H1 (cell line): ENCODE data around the gene PXT1. TPM values are rescaled to one million over a fixed set of nuclear protein-coding genes. Genes with fewer than 3 reads are reported as not detected.

Experiments used
- CTCF ChIA-PET: fragments of 300-600 bp; sonication (Branson Sonifier 250); formaldehyde crosslinking; loops from one replicate; lab custom pipeline; 2021; ENCODE audit not compliant: partially characterized antibody; lab: Charles Lee
- POLR2A ChIA-PET: fragments of 300-600 bp; sonication (Branson Sonifier 250); formaldehyde crosslinking; loops from one replicate; lab custom pipeline; 2021; ENCODE audit warnings: inconsistent platforms; ENCODE audit not compliant: partially characterized antibody; lab: Charles Lee
- DNase-seq, 2 experiments: peaks; one replicate each; pipeline versions ENCODE4 v3.0.0 to v3.0.0-alpha.2; 2010 to 2022; ENCODE audit warnings: low spot score in 2 of 2, low read depth in 1 of 2, mixed read lengths in 1 of 2
- FAIRE-seq: peaks from 2 replicates; lab custom pipeline; 2011; peaks lifted over from hg19 to GRCh38; lab: Jason Lieb, UNC
- H2AFZ ChIP-seq: 2 replicates; pipeline ENCODE4 v1.8.1; 2012; ENCODE audit warnings: low read length, inconsistent platforms
- H2AK5ac ChIP-seq: 2 replicates; pipeline ENCODE4 v1.6.1; 2013; ENCODE audit warnings: low read depth, low read length
- H2BK120ac ChIP-seq: replicated peaks from 2 replicates; pipeline ENCODE3; 2013; ENCODE audit warnings: low read depth, low read length, inconsistent platforms
- H2BK12ac ChIP-seq: 2 replicates; pipeline ENCODE4 v1.6.1; 2013; ENCODE audit warnings: low read depth, low read length
- H2BK15ac ChIP-seq: 2 replicates; pipeline ENCODE4 v1.6.1; 2013; ENCODE audit warnings: low read length
- H2BK20ac ChIP-seq: 2 replicates; pipeline ENCODE4 v1.6.1; 2013; ENCODE audit warnings: low read length
- H2BK5ac ChIP-seq: 2 replicates; pipeline ENCODE4 v1.6.1; 2013; ENCODE audit warnings: low read depth, low read length
- H3K14ac ChIP-seq: 2 replicates; pipeline ENCODE4 v1.6.1; 2013; ENCODE audit warnings: inconsistent platforms; ENCODE audit not compliant: insufficient read length
- H3K18ac ChIP-seq: 2 replicates; pipeline ENCODE4 v1.6.1; 2013; ENCODE audit warnings: low read length; ENCODE audit errors: extremely low read depth
- H3K23ac ChIP-seq: 2 replicates; pipeline ENCODE4 v1.6.1; 2013; ENCODE audit warnings: inconsistent platforms; ENCODE audit not compliant: insufficient read length
- H3K23me2 ChIP-seq: 2 replicates; pipeline ENCODE4 v1.6.1; 2013; ENCODE audit warnings: low read depth, low read length
- H3K27ac ChIP-seq: 2 replicates; pipeline ENCODE4 v1.6.1; 2011; ENCODE audit warnings: low read depth, low read length, inconsistent platforms
- H3K27me3 ChIP-seq, 4 experiments: replicated peaks in 1 of 4; 1 replicate in 1 of 4; 2 replicates in 3 of 4; pipeline versions ENCODE4 v1.6.1 to v1.8.1; 2011 to 2013; ENCODE audit warnings: low read length in 3 of 4, mild to moderate bottlenecking in 3 of 4, inconsistent platforms in 2 of 4, mixed read lengths in 2 of 4, moderate library complexity in 1 of 4; ENCODE audit not compliant: control insufficient read depth in 3 of 4, insufficient read depth in 3 of 4; ENCODE audit errors: extremely low read depth in 1 of 4
- H3K36me3 ChIP-seq, 4 experiments: 2 replicates each; pipeline versions ENCODE4 v1.6.1 to v1.8.1; 2011 to 2013; ENCODE audit warnings: mild to moderate bottlenecking in 4 of 4, low read length in 3 of 4, moderate library complexity in 2 of 4, control low read depth in 1 of 4, inconsistent platforms in 1 of 4; ENCODE audit not compliant: insufficient read depth in 4 of 4, control insufficient read depth in 2 of 4
- H3K4ac ChIP-seq: replicated peaks from 2 replicates; pipeline ENCODE3; 2013; ENCODE audit warnings: low read length, low read depth, mixed read lengths, inconsistent platforms; ENCODE audit not compliant: insufficient read length
- H3K4me1 ChIP-seq, 4 experiments: replicated peaks in 1 of 4; 1 replicate in 1 of 4; 2 replicates in 3 of 4; pipeline versions ENCODE4 v1.6.1 to v1.8.1; 2011 to 2013; ENCODE audit warnings: low read length in 3 of 4, inconsistent platforms in 2 of 4, mixed read lengths in 1 of 4; ENCODE audit not compliant: insufficient read depth in 4 of 4, control insufficient read depth in 3 of 4
- H3K4me2 ChIP-seq, 2 experiments: 2 replicates each; pipeline versions ENCODE4 v1.6.1 to v1.8.1; 2011 to 2013; ENCODE audit warnings: low read depth in 2 of 2, low read length in 2 of 2, control low read depth in 1 of 2, inconsistent platforms in 1 of 2, mild to moderate bottlenecking in 1 of 2; ENCODE audit not compliant: insufficient read depth in 1 of 2
- H3K4me3 ChIP-seq, 4 experiments: fragments of 200-600, 300-600 bp in 1 of 4; sonication (generic), shearing (Covaris generic), sonication (Bioruptor Twin) in 1 of 4; 2 replicates each; pipeline versions ENCODE4 v1.5.1 to v1.8.1; 2011 to 2016; ENCODE audit warnings: low read length in 4 of 4, low read depth in 3 of 4, control low read depth in 2 of 4, inconsistent platforms in 2 of 4, mild to moderate bottlenecking in 2 of 4, mixed read lengths in 1 of 4, moderate library complexity in 1 of 4; ENCODE audit not compliant: insufficient read depth in 2 of 4; ENCODE audit errors: extremely low read depth in 1 of 4
- H3K56ac ChIP-seq: replicated peaks from 2 replicates; pipeline ENCODE3; 2013; ENCODE audit warnings: low read depth, mild to moderate bottlenecking, mixed read lengths, low read length, inconsistent platforms; ENCODE audit not compliant: insufficient read length
- H3K79me1 ChIP-seq: 2 replicates; pipeline ENCODE4 v1.6.1; 2013; ENCODE audit warnings: low read depth, low read length, control low read depth
- H3K79me2 ChIP-seq, 2 experiments: 2 replicates each; pipeline versions ENCODE4 v1.6.1 to v1.8.1; 2012 to 2013; ENCODE audit warnings: low read length in 2 of 2, mild to moderate bottlenecking in 2 of 2, inconsistent platforms in 1 of 2; ENCODE audit not compliant: insufficient read depth in 2 of 2, control insufficient read depth in 1 of 2
- H3K9ac ChIP-seq, 4 experiments: replicated peaks in 1 of 4; 1 replicate in 1 of 4; 2 replicates in 3 of 4; pipeline versions ENCODE4 v1.6.1 to v1.8.1; 2011 to 2013; ENCODE audit warnings: low read depth in 3 of 4, low read length in 3 of 4, control low read depth in 2 of 4, mild to moderate bottlenecking in 2 of 4, moderate library complexity in 2 of 4, inconsistent platforms in 1 of 4; ENCODE audit errors: extremely low read depth in 1 of 4
- H3K9me3 ChIP-seq, 2 experiments: 2 replicates each; pipeline versions ENCODE4 v1.6.1 to v1.8.1; 2012 to 2013; ENCODE audit warnings: mild to moderate bottlenecking in 2 of 2, moderate library complexity in 2 of 2, control low read depth in 1 of 2, inconsistent platforms in 1 of 2, low read depth in 1 of 2, low read length in 1 of 2, mixed read lengths in 1 of 2; ENCODE audit not compliant: insufficient read depth in 2 of 2
- H4K20me1 ChIP-seq, 2 experiments: replicated peaks in 1 of 2; 2 replicates each; pipeline versions ENCODE3 to v1.8.1; 2011 to 2013; ENCODE audit warnings: inconsistent platforms in 2 of 2, low read length in 2 of 2, mild to moderate bottlenecking in 1 of 2; ENCODE audit not compliant: insufficient read depth in 2 of 2, control insufficient read depth in 1 of 2
- H4K5ac ChIP-seq: 2 replicates; pipeline ENCODE4 v1.6.1; 2013; ENCODE audit warnings: low read length, low read depth, mixed read lengths, inconsistent platforms; ENCODE audit not compliant: insufficient read length
- H4K8ac ChIP-seq: 2 replicates; pipeline ENCODE4 v1.8.0; 2013; ENCODE audit warnings: mild to moderate bottlenecking, moderate library complexity, low read length, inconsistent platforms; ENCODE audit not compliant: insufficient read depth; ENCODE audit errors: extremely low read depth
- H4K91ac ChIP-seq: replicated peaks from 2 replicates; pipeline ENCODE3; 2013; ENCODE audit warnings: low read length, mixed read lengths, inconsistent platforms; ENCODE audit not compliant: insufficient read length
- ASH2L ChIP-seq: fragments of 200-600, 300-600 bp; sonication (generic); IDR thresholded peaks from one replicate; pipeline ENCODE4 v1.7.1; 2017; ENCODE audit warnings: low read length
- BACH1 ChIP-seq: IDR thresholded peaks from 2 replicates; pipeline ENCODE4 v1.6.1; 2012; ENCODE audit warnings: low read length, improper control_type of control experiment
- BCL11A ChIP-seq, 2 experiments: IDR thresholded peaks; one replicate each; pipeline ENCODE4 v1.6.1; 2011; ENCODE audit warnings: low read depth in 2 of 2, low read length in 2 of 2, mild to moderate bottlenecking in 2 of 2
- GTF2F1 ChIP-seq: IDR thresholded peaks from 2 replicates; pipeline ENCODE4 v1.6.1; 2012; ENCODE audit warnings: low read depth, low read length, improper control_type of control experiment, borderline replicate concordance
- HDAC2 ChIP-seq, 2 experiments: fragments of 300-600 bp in 1 of 2; sonication (generic) in 1 of 2; IDR thresholded peaks; 2 replicates each; pipeline ENCODE4 v1.6.1; 2011 to 2012; ENCODE audit warnings: low read depth in 2 of 2, low read length in 2 of 2, mild to moderate bottlenecking in 2 of 2, moderate library complexity in 2 of 2, borderline replicate concordance in 1 of 2, inconsistent platforms in 1 of 2
- KDM5A ChIP-seq: fragments of 200-600 bp; IDR thresholded peaks from 2 replicates; pipeline ENCODE4 v1.7.1; 2012; ENCODE audit warnings: mild to moderate bottlenecking, low read length, inconsistent platforms, mixed read lengths
- RAD21 ChIP-seq, 2 experiments: IDR thresholded peaks in 1 of 2; conservative IDR thresholded peaks in 1 of 2; 2 replicates each; pipeline ENCODE4 v1.6.1; 2011; ENCODE audit warnings: low read depth in 2 of 2, low read length in 2 of 2, improper control_type of control experiment in 1 of 2, inconsistent platforms in 1 of 2, mild to moderate bottlenecking in 1 of 2, moderate library complexity in 1 of 2
- SUZ12 ChIP-seq: fragments of 200-600 bp; sonication (generic); IDR thresholded peaks from 2 replicates; pipeline ENCODE4 v1.6.1; 2012; ENCODE audit warnings: mild to moderate bottlenecking, inconsistent platforms, low read length, moderate library complexity, mixed read lengths
- USF2 ChIP-seq: IDR thresholded peaks from 2 replicates; pipeline ENCODE4 v1.6.1; 2011; ENCODE audit warnings: low read length, improper control_type of control experiment
- YY1 ChIP-seq: IDR thresholded peaks from 2 replicates; pipeline ENCODE4 v1.6.1; 2011; ENCODE audit warnings: low read depth, mild to moderate bottlenecking, low read length
- WGBS, 2 experiments: shearing (Covaris generic) in 1 of 2; methylation state at CpG; one replicate each; pipeline versions ENCODE4 v1.1.6 to v1.1.7; 2013 to 2015; ENCODE audit warnings: low lambda C conversion rate in 2 of 2, mixed read lengths in 2 of 2, inconsistent platforms in 1 of 2, low coverage in 1 of 2, missing lambda C conversion rate in 1 of 2; ENCODE audit not compliant: insufficient replicate concordance in 2 of 2, insufficient coverage in 1 of 2, insufficient read length in 1 of 2; ENCODE audit errors: extremely low coverage in 1 of 2, missing lambda C conversion rate in 1 of 2; 5-methylcytosine and 5-hydroxymethylcytosine counted together
- polyA plus RNA-seq, 7 experiments: library from polyadenylated mRNA; depleted of rRNA in 3 of 7; stranded (reverse) in 5 of 7; unstranded in 2 of 7; fragments of >200 nt in 5 of 7; fragments of 200-250 nt in 2 of 7; gene quantifications; 1 replicate in 5 of 7; 2 replicates in 1 of 7; 4 replicates in 1 of 7; pipeline versions ENCODE4 v1.2.1 to v1.2.3, GENCODE V29; 2011 to 2013; ENCODE audit warnings: missing spikeins in 2 of 7, mixed read lengths in 2 of 7
- total RNA-seq: library from RNA; stranded (reverse); fragmentation: NEBNext Ultra II Directional; extraction: Animal tissue kit (Norgen Biotek cat#: 25700); gene quantifications from 2 replicates; pipeline ENCODE4 v1.2.1, GENCODE V29; 2021

Gene PXT1
- total and polyA plus RNA-seq, 2 of the 8 experiments (the other 6 are each of a cell fraction or from before 2014, with no cell fraction given), result 0.06 TPM; not detected in 1

GRCh38 chr6:36357872-36358225 lies 84.8 kb downstream of the PXT1 start:
- H2AFZ ChIP-seq, result no peak overlapping the region
- no peak overlapping the region for H3K14ac ChIP-seq
- no peaks in the 10 kb centered on the region for H3K36me3 ChIP-seq
- no peak overlapping the region for H4K8ac ChIP-seq
- no peaks in the 10 kb centered on the region for H3K9me3 ChIP-seq
- H3K9ac ChIP-seq, result no peak overlapping the region
- 98% methylated on average over 3 of the region's 3 CpGs; no CpG with 5 or more reads in 1 of the 2 experiments for WGBS, 2 experiments
- DNase-seq (no peak), FAIRE-seq (no peak)
- H2BK5ac ChIP-seq, result no peak overlapping the region
- H3K4me3 ChIP-seq, result no peak overlapping the region
- H3K4me1 ChIP-seq, result no peaks in the 10 kb centered on the region
- no peak overlapping the region for H2BK15ac ChIP-seq
- no peak overlapping the region for H3K56ac ChIP-seq
- H3K79me2 ChIP-seq, result no peaks in the 10 kb centered on the region
- no peaks in the 10 kb centered on the region for H4K20me1 ChIP-seq
- no peak overlapping the region for H3K27ac ChIP-seq
- H3K27me3 ChIP-seq, result peaks cover 0 to 1% (median 0%) of the 10 kb centered on the region in 4 experiments; a peak in 1 of 7 replicates
- ChIA-PET CTCF (interaction anchor here (1.1 to 7.6 kb wide), 10 partner anchors 11 to 219 kb away, joined by 3 to 68 read pairs (median 13); no protein-coding TSS in a partner anchor), POLR2A (interaction anchor here (1.3 kb wide), 1 partner anchor 17 kb away, joined by 3 read pairs; no protein-coding TSS in a partner anchor)
- no peak overlapping the region for H4K91ac ChIP-seq
- H3K4ac ChIP-seq, result no peak overlapping the region
- no peaks in the 10 kb centered on the region for H3K23me2 ChIP-seq
- H2BK20ac ChIP-seq, result no peak overlapping the region
- H3K23ac ChIP-seq, result no peak overlapping the region
- H2BK120ac ChIP-seq, result no peak overlapping the region
- H2BK12ac ChIP-seq, result no peak overlapping the region
- no peak overlapping the region for H2AK5ac ChIP-seq
- H3K18ac ChIP-seq, result no peak overlapping the region
- H3K4me2 ChIP-seq, result no peak overlapping the region
- no peaks in the 10 kb centered on the region for H3K79me1 ChIP-seq
- H4K5ac ChIP-seq, result no peak overlapping the region
- TF ChIP-seq ASH2L (no peak), GTF2F1 (no peak), YY1 (no peak), RAD21 (IDR thresholded peaks at IDR 0.05 in 1 of 2, conservative IDR thresholded peaks at IDR 0.05 in 1 of 2; ENCODE audit: low read depth in 2 of 2, low read length in 2 of 2) (no peak), BCL11A (IDR thresholded peaks at IDR 0.05; ENCODE audit: low read depth in 2 of 2, low read length in 2 of 2) (no peak), KDM5A (no peak), USF2 (no peak), SUZ12 (no peak), BACH1 (no peak), HDAC2 (IDR thresholded peaks at IDR 0.05; ENCODE audit: borderline replicate concordance in 1 of 2, low read depth in 2 of 2, low read length in 2 of 2) (no peak)
